Gastroesophageal sphincter (tissue), 4 donors: ENCODE results near the gene DNAAF5. TPM values are rescaled to one million over a fixed set of nuclear protein-coding genes. Genes with fewer than 3 reads are reported as not detected.

Experiments used
- ATAC-seq: fragments of 150-250 bp; one replicate; pipeline ENCODE4 v1.9.1; 2016; ENCODE audit warnings: mild to moderate bottlenecking, moderate library complexity
- H3K27ac ChIP-seq, 4 donors: fragments of 200-600 bp; sonication (generic) in 3 of 4; 1 replicate in 3 of 4; 2 replicates in 1 of 4; pipeline ENCODE4 v1.5.1; 2016 to 2019
- H3K27me3 ChIP-seq: fragments of 200-600 bp; sonication (generic); one replicate; pipeline ENCODE4 v1.5.1; 2019
- H3K36me3 ChIP-seq, 2 donors: fragments of 200-600 bp; sonication (generic); one replicate each; pipeline ENCODE4 v1.5.1; 2019; ENCODE audit warnings: control low read depth in 1 of 2
- H3K4me1 ChIP-seq, 3 donors: fragments of 200-600 bp; sonication (generic); 1 replicate in 2 of 3; 2 replicates in 1 of 3; pipeline ENCODE4 v1.5.1; 2016 to 2019; ENCODE audit warnings: control low read depth in 2 of 3
- H3K4me3 ChIP-seq, 2 donors: fragments of 200-600 bp; sonication (generic); one replicate each; pipeline ENCODE4 v1.5.1; 2019; ENCODE audit warnings: mild to moderate bottlenecking in 1 of 2, moderate library complexity in 1 of 2
- H3K9me3 ChIP-seq, 3 donors: fragments of 200-600 bp; sonication (generic); one replicate each; pipeline ENCODE4 v1.5.1; 2017 to 2019; ENCODE audit warnings: control low read depth in 2 of 3
- CTCF ChIP-seq, 4 experiments: fragments of 200-600 bp in 2 of 4; fragments of 450-650 bp in 2 of 4; sonication (generic) in 1 of 4; IDR thresholded peaks; one replicate each; pipeline ENCODE4 v1.5.1; 2017 to 2019; ENCODE audit warnings: antibody characterized with exemption in 4 of 4, mild to moderate bottlenecking in 2 of 4, moderate library complexity in 2 of 4
- EP300 ChIP-seq: sonication (generic); formaldehyde crosslinking; IDR thresholded peaks from one replicate; pipeline ENCODE4 v1.6.1; 2017; ENCODE audit warnings: antibody characterized with exemption, mild to moderate bottlenecking
- POLR2A ChIP-seq, 2 donors: fragments of 450-650 bp; IDR thresholded peaks; one replicate each; pipeline ENCODE4 v1.6.1; 2017; ENCODE audit warnings: antibody characterized with exemption in 2 of 2, mild to moderate bottlenecking in 2 of 2, moderate library complexity in 1 of 2
- POLR2AphosphoS5 ChIP-seq: sonication (generic); formaldehyde crosslinking; IDR thresholded peaks from one replicate; pipeline ENCODE4 v1.6.1; 2017; ENCODE audit warnings: antibody characterized with exemption
- WGBS, 2 donors: methylation state at CpG; one replicate each; pipeline ENCODE4 v1.1.5; 2018; ENCODE audit warnings: low coverage in 1 of 2; 5-methylcytosine and 5-hydroxymethylcytosine counted together
- total RNA-seq, 4 donors: library from RNA; depleted of rRNA; stranded (reverse); fragments of >200 nt; gene quantifications; one replicate each; pipeline ENCODE4 v1.1.0, GENCODE V29; 2016

DNAAF5 gene
- total RNA-seq, 4 donors from 2014 or later: 17.4 to 36.4 (median 21.7) TPM

GRCh38 chr7:707296-708000 is 19.1 kb upstream of the DNAAF5 start:
- Histone ChIP-seq H3K4me3 (no peak overlapping the region), H3K27me3 (no peaks in the 10 kb centered on the region), H3K36me3 (no peaks in the 10 kb centered on the region), H3K9me3 (peaks cover 0 to 6% (median 0%) of the 10 kb centered on the region in 3 donors), H3K27ac (no peak overlapping the region), H3K4me1 (peaks cover 0 to 30% (median 6%) of the 10 kb centered on the region in 3 donors)
- no peak for TF ChIP-seq EP300
- no peak for ATAC-seq
- WGBS, 2 donors: 91 to 94% methylated on average over 8 to 12 of the region's 17 CpGs

GRCh38 chr7:710161-710560 is 16.3 kb upstream of the DNAAF5 start:
- TF ChIP-seq CTCF (IDR thresholded peaks at IDR 0.05) (no peak), POLR2A (IDR thresholded peaks at IDR 0.05) (no peak), EP300 (no peak), POLR2AphosphoS5 (no peak)
- H3K27me3 ChIP-seq: no peaks in the 10 kb centered on the region
- 89 to 95% methylated on average over 11 to 12 of the region's 14 CpGs for WGBS, 2 donors
- H3K9me3 ChIP-seq: no peaks in the 10 kb centered on the region
- H3K4me3 ChIP-seq: no peak overlapping the region
- peaks cover 0 to 32% (median 6%) of the 10 kb centered on the region in 3 donors for H3K4me1 ChIP-seq
- H3K27ac ChIP-seq: no peak overlapping the region
- no peaks in the 10 kb centered on the region for H3K36me3 ChIP-seq
- ATAC-seq: no peak

GRCh38 chr7:711093-711921 is 15.2 kb upstream of the DNAAF5 start:
- H3K27me3 ChIP-seq: no peaks in the 10 kb centered on the region
- TF ChIP-seq POLR2A (IDR thresholded peaks at IDR 0.05) (no peak), POLR2AphosphoS5 (no peak), CTCF (IDR thresholded peaks at IDR 0.05) (no peak), EP300 (no peak)
- peaks cover 0 to 23% (median 6%) of the 10 kb centered on the region in 3 donors for H3K4me1 ChIP-seq
- peak overlapping the region; percentile 82 to 91 for H3K4me3 ChIP-seq
- H3K27ac ChIP-seq: peak overlapping the region in 3 of 4 donors; percentile 58 to 81 (median 66)
- WGBS, 2 donors: 0 to 12% methylated on average over 3 to 6 of the region's 45 CpGs
- no peaks in the 10 kb centered on the region for H3K9me3 ChIP-seq
- H3K36me3 ChIP-seq: no peaks in the 10 kb centered on the region
- ATAC-seq: peak; percentile 60

- peaks cover 0 to 23% (median 6%) of the 10 kb centered on the region in 3 donors for H3K4me1 ChIP-seq
- peak overlapping the region; percentile 82 to 91 for H3K4me3 ChIP-seq
- TF ChIP-seq CTCF (IDR thresholded peaks at IDR 0.05) (no peak), EP300 (no peak), POLR2A (IDR thresholded peaks at IDR 0.05) (no peak), POLR2AphosphoS5 (no peak)
- H3K27me3 ChIP-seq: no peaks in the 10 kb centered on the region
- no peaks in the 10 kb centered on the region for H3K9me3 ChIP-seq
- no peak for ATAC-seq
- H3K27ac ChIP-seq: peak overlapping the region in 3 of 4 donors; percentile 58 to 81 (median 66)
- no peaks in the 10 kb centered on the region for H3K36me3 ChIP-seq
- 0 to 2% methylated on average over 8 to 11 of the region's 44 CpGs for WGBS, 2 donors
These were observed 14.5 kb upstream of the DNAAF5 start for GRCh38 chr7:711922-712380.

- peak; percentile 42 for ATAC-seq
- Histone ChIP-seq H3K27ac (peak overlapping the region in 3 of 4 donors; percentile 58 to 81 (median 66)), H3K9me3 (peaks cover 0 to 1% (median 0%) of the 10 kb centered on the region in 3 donors), H3K27me3 (no peaks in the 10 kb centered on the region), H3K36me3 (no peaks in the 10 kb centered on the region), H3K4me3 (peak overlapping the region; percentile 82 to 91), H3K4me1 (peaks cover 0 to 23% (median 6%) of the 10 kb centered on the region in 3 donors)
- WGBS, 2 donors: no CpG with 5 or more reads among the region's 74 CpGs
- TF ChIP-seq POLR2AphosphoS5: no peak
- no peak for TF ChIP-seq POLR2A (IDR thresholded peaks at IDR 0.05)
- TF ChIP-seq EP300: no peak
- TF ChIP-seq CTCF (IDR thresholded peaks at IDR 0.05): no peak
These were observed 13.9 kb upstream of the DNAAF5 start for GRCh38 chr7:712381-713138.
